GM15510 (cell line): Measurements from ENCODE around the gene PCDHA8.
"Not testable (repeated sequence)": the region's sequence is repeated elsewhere in the genome, so short reads cannot be mapped to it uniquely, and the experiment has no call there.

Experiments
- POLR2A ChIP-seq: IDR thresholded peaks from 3 replicates; pipeline ENCODE4 v1.6.1; 2011; ENCODE audit warnings: borderline replicate concordance; ENCODE audit not compliant: insufficient read length; ENCODE audit errors: extremely low read depth

PCDHA8 gene

DNA sequence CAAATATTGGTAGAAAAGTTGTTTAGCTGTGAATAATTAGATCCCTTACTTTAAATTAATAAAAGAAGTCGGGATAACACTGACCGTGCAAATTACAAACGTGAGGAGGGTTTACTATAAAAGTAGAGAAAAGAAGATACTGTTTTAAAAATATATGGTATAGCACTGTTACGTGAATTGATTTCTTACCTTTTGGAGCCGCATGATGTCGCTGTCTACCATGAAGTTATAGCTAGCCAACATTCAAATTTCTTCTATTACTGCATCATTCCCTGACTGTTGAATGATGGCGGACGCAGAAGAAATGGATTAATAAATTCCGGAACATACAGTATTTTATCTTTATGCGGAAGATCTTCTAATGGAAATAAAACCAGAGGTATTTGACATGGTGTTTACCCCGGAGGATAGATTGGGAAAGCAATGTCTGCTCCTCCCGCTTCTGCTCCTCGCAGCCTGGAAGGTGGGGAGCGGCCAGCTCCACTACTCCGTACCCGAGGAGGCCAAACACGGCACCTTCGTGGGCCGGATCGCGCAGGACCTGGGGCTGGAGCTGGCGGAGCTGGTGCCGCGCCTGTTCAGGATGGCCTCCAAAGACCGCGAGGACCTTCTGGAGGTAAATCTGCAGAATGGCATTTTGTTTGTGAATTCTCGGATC, 13.2 kb upstream of the PCDHA8 start, which contains the start of gene PCDHA6:
PCDHA6 (plus strand) TSS at position 257 of the 658 bp plus-strand sequence; CDS start at position 389, 132 bp downstream.
- TF ChIP-seq POLR2A = no peak

DNA sequence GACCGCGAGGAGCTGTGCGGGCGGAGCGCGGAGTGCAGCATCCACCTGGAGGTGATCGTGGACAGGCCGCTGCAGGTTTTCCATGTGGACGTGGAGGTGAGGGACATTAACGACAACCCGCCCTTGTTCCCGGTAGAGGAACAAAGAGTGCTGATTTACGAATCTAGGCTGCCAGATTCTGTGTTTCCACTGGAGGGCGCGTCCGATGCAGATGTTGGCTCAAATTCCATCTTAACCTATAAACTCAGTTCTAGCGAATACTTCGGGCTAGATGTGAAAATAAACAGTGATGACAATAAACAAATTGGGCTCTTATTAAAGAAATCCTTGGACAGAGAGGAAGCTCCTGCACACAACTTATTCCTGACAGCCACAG, 12.6 kb upstream of the PCDHA8 start:
- TF ChIP-seq POLR2A = no peak

DNA sequence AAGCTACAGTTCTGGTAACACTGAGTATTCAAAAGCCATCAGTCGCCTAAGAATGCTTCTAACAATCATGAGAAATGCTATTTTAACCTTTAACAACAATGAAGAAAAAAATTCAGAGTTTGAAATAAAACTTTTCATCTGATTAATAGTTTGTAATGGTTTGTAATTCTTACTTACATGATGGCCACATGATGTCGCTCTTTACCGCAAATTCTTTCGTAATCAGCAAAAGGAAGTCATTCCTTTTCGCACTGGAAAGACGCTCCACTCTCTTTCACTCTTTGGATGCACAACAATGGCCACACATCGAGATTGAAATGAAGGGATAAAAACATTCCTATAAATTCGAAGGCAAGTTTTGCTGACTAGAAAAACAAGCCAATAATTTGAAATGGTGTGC, 7.0 kb upstream of the PCDHA8 start, which contains the start of gene PCDHA7:
PCDHA7 (plus strand) TSS at position 277 of the 400 bp plus-strand sequence; CDS start at position 392, 115 bp downstream.
- TF ChIP-seq POLR2A = no peak

DNA sequence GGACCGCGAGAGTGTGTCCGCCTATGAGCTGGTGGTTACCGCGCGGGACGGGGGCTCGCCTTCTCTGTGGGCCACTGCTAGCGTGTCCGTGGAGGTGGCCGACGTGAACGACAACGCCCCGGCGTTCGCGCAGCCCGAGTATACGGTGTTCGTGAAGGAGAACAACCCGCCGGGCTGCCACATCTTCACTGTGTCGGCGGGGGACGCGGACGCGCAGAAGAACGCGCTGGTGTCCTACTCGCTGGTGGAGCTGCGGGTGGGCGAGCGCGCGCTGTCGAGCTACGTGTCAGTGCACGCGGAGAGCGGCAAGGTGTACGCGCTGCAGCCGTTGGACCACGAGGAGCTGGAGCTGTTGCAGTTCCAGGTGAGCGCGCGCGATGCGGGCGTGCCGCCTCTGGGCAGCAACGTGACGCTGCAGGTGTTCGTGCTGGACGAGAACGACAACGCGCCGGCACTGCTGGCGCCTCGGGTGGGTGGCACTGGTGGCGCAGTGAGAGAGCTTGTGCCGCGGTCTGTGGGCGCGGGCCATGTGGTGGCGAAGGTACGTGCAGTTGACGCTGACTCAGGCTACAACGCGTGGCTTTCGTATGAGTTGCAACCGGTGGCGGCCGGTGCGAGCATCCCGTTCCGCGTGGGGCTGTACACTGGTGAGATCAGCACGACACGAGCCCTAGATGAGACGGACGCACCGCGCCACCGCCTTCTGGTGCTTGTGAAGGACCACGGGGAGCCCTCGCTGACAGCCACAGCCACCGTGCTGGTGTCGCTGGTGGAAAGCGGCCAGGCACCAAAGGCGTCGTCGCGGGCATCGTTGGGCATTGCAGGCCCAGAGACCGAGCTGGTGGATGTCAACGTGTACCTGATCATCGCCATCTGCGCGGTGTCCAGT, 5.1 kb upstream of the PCDHA8 start:
- TF ChIP-seq POLR2A = no peak

DNA sequence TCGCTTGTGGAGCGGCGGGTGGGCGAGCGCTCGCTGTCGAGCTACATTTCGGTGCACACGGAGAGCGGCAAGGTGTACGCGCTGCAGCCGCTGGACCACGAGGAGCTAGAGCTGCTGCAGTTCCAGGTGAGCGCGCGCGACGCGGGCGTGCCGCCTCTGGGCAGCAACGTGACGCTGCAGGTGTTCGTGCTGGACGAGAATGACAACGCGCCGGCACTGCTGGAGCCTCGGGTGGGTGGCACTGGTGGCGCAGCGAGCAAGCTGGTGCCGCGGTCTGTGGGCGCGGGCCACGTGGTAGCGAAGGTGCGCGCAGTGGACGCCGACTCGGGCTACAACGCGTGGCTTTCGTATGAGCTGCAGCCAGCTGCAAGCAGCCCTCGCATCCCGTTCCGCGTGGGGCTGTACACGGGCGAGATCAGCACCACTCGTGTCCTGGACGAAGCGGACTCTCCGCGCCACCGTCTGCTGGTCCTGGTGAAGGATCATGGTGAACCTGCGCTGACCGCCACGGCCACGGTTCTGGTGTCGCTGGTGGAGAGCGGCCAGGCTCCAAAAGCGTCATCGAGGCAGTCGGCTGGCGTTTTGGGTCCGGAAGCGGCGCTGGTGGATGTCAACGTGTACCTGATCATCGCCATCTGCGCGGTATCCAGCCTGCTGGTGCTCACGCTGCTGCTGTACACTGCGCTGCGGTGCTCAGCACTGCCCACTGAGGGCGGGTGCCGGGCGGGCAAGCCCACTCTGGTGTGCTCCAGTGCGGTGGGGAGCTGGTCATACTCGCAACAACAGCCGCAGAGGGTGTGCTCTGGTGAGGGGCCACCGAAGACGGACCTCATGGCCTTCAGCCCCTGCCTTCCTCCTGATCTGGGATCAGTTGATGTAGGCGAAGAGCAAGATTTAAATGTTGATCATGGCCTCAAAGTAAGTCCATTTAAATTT, 2.1 kb downstream of the PCDHA8 start:
- TF ChIP-seq POLR2A = no peak

DNA sequence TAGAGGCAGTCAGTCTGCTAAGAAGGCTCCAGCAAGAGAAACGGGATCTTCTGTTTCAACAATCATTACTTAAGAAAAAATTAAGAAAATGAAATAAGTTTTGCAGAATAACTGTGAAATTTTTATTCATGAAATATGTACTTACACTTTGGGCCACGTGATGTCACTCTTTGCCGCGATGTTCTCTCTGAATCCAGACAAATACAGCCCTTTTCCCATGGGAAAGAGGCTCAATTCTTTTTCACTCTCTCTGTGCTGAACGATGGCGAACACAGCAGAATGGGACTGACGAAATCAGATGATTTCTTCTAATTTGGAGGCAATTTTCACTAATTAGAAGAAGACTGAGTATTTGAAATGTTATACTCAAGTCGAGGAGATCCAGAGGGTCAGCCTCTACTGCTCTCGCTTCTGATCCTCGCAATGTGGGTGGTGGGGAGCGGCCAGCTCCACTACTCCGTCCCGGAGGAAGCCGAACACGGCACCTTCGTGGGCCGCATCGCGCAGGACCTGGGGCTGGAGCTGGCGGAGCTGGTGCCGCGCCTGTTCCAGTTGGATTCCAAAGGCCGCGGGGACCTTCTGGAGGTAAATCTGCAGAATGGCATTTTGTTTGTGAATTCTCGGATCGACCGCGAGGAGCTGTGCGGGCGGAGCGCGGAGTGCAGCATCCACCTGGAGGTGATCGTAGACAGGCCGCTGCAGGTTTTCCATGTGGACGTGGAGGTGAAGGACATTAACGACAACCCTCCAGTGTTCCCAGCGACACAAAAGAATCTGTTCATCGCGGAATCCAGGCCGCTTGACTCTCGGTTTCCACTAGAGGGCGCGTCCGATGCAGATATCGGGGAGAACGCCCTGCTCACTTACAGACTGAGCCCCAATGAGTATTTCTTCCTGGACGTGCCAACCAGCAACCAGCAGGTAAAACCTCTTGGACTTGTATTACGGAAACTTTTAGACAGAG, 7.4 kb downstream of the PCDHA8 start, which contains the start of gene PCDHA9:
PCDHA9 (plus strand) TSS at position 244 of the 964 bp plus-strand sequence; CDS start at position 358, 114 bp downstream.
- TF ChIP-seq POLR2A = not testable (repeated sequence)

DNA sequence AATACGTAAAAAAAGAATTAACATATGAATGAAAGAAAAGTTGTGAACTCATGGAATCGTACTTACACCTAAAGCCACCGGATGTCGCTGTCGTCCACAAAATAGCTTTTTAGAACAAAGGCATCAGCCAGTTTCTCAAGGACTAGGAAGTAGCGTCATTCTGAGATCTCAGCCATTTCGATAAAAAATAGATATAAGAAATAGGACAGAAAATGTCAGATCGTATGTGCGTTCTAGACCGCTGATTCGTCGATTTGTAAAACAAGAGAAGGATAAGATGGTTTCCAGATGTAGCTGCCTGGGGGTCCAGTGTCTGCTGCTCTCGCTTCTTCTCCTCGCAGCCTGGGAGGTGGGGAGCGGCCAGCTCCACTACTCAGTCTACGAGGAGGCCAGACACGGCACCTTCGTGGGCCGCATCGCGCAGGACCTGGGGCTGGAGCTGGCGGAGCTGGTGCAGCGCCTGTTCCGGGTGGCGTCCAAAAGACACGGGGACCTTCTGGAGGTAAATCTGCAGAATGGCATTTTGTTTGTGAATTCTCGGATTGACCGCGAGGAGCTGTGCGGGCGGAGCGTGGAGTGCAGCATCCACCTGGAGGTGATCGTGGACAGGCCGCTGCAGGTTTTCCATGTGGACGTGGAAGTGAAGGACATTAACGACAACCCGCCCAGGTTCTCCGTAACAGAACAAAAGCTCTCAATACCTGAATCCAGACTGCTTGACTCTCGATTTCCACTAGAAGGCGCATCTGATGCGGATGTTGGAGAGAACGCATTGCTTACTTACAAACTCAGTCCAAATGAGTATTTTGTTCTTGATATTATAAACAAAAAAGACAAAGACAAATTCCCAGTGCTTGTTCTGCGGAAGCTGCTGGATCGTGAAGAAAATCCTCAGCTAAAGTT, 15.0 kb downstream of the PCDHA8 start, which contains the start of gene PCDHA10:
PCDHA10 (plus strand) TSS at position 126 of the 903 bp plus-strand sequence; CDS start at position 278, 152 bp downstream.
- no peak for TF ChIP-seq POLR2A

DNA sequence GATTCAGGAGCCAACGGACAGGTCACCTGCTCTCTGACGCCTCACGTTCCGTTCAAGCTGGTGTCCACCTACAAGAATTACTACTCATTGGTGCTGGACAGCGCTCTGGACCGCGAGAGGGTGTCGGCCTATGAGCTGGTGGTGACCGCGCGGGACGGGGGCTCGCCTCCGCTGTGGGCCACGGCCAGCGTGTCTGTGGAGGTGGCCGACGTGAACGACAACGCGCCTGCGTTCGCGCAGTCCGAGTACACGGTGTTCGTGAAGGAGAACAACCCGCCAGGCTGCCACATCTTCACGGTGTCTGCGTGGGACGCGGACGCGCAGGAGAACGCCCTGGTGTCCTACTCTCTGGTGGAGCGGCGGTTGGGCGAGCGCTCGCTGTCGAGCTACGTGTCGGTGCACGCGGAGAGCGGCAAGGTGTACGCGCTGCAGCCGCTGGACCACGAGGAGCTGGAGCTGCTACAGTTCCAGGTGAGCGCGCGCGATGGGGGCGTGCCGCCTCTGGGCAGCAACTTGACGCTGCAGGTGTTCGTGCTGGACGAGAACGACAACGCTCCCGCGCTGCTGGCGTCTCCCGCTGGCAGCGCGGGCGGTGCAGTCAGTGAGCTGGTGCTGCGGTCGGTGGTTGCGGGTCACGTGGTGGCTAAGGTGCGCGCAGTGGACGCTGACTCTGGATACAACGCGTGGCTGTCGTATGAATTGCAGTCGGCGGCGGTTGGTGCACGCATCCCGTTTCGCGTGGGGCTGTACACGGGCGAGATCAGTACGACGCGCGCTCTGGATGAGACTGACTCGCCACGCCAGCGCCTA, 16.4 kb downstream of the PCDHA8 start:
- no peak for TF ChIP-seq POLR2A

DNA sequence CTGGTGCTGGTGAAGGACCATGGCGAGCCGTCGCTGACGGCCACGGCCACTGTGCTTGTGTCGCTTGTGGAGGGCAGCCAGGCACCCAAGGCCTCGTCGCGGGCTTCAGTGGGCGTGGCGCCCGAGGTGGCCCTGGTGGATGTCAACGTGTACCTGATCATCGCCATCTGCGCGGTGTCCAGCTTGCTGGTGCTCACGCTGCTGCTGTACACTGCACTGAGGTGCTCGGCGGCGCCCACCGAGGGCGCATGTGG, 16.9 kb downstream of the PCDHA8 start:
- no peak for TF ChIP-seq POLR2A

DNA sequence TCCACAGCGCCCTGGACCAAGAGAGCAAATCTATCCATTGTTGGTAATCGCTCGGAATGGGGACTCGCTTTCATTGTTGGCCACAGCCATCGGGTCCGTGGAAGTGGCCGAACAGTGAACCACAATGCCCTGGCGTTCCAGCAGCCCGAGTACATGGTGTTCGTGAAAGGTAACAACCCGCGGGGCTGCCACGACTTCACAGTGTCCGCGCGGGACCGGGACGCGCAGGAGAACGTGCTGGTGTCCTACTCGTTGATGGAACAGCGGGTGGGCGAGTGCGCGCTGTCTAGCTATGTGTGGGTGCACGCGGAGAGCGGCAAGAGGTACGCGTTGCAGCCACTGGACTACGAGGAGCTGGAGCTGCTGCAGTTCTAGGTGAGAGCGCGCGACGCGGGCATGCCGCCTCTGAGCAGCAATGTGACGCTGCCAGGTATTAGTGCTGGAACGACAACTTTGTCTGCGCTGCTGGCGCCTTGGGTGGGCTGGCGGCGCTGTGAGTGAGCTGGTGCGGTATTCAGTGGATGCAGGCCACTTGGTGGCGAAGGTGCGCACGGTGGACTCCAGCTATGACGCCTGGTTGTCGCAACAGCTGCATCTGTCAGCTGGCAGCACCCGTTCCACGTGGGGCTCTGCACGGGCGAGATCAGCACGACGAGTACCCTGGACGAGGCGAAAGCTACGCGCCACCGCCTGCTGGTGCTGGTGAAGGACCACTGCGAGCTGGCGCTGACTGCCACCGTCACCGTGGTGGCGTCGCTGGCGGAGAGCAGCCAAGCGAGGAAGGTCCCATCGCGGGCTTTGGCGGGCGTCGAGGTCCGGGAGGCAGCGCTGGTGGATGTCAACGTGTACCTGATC, 21.7 kb downstream of the PCDHA8 start:
- no peak for TF ChIP-seq POLR2A
